ENCODE data around the gene FMN1. TPM values are rescaled to one million over a fixed set of nuclear protein-coding genes. Genes with fewer than 3 reads are reported as not detected.

Gene FMN1
- total RNA-seq, 1 donor from 2014 or later, result 1.6 TPM

- H3K36me3 Mint-ChIP-seq, result no peaks in the 10 kb centered on the region
- peaks cover 2% of the 10 kb centered on the region for H3K4me1 Mint-ChIP-seq
- TF ChIP-seq, protein P1, sequence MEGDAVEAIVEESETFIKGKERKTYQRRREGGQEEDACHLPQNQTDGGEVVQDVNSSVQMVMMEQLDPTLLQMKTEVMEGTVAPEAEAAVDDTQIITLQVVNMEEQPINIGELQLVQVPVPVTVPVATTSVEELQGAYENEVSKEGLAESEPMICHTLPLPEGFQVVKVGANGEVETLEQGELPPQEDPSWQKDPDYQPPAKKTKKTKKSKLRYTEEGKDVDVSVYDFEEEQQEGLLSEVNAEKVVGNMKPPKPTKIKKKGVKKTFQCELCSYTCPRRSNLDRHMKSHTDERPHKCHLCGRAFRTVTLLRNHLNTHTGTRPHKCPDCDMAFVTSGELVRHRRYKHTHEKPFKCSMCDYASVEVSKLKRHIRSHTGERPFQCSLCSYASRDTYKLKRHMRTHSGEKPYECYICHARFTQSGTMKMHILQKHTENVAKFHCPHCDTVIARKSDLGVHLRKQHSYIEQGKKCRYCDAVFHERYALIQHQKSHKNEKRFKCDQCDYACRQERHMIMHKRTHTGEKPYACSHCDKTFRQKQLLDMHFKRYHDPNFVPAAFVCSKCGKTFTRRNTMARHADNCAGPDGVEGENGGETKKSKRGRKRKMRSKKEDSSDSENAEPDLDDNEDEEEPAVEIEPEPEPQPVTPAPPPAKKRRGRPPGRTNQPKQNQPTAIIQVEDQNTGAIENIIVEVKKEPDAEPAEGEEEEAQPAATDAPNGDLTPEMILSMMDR (IDR thresholded peaks at IDR 0.05; ENCODE audit: unreplicated experiment), result no peak
- H3K27ac Mint-ChIP-seq, result no peak overlapping the region
- DNase-seq (ENCODE audit: low spot score in 2 of 2, unreplicated experiment in 2 of 2), result no peak
- H3K9me3 Mint-ChIP-seq, result no peaks in the 10 kb centered on the region
- no peak overlapping the region for H3K4me3 Mint-ChIP-seq
- H3K27me3 Mint-ChIP-seq (ENCODE audit: low read depth), result peaks cover 2% of the 10 kb centered on the region
These were observed 293.3 kb downstream of the FMN1 start for GRCh38 chr15:32901192-32901591.

- Mint-ChIP-seq H3K36me3 (no peaks in the 10 kb centered on the region), H3K27me3 (ENCODE audit: low read depth) (peaks cover 2% of the 10 kb centered on the region), H3K9me3 (no peaks in the 10 kb centered on the region), H3K27ac (no peak overlapping the region), H3K4me3 (no peak overlapping the region), H3K4me1 (peaks cover 2% of the 10 kb centered on the region)
- DNase-seq (ENCODE audit: low spot score in 2 of 2, unreplicated experiment in 2 of 2), result no peak
- TF ChIP-seq, protein P1 (IDR thresholded peaks at IDR 0.05; ENCODE audit: unreplicated experiment), result no peak
These were observed 295.4 kb downstream of the FMN1 start for GRCh38 chr15:32899126-32899596.

- no peak for DNase-seq (ENCODE audit: low spot score in 2 of 2, unreplicated experiment in 2 of 2)
- Mint-ChIP-seq H3K9me3 (no peaks in the 10 kb centered on the region), H3K27me3 (ENCODE audit: low read depth) (no peaks in the 10 kb centered on the region), H3K27ac (no peak overlapping the region), H3K4me3 (no peak overlapping the region), H3K36me3 (no peaks in the 10 kb centered on the region), H3K4me1 (peaks cover 2% of the 10 kb centered on the region)
- TF ChIP-seq, protein P1 (IDR thresholded peaks at IDR 0.05; ENCODE audit: unreplicated experiment), result no peak
These were observed 296.1 kb downstream of the FMN1 start for GRCh38 chr15:32898414-32898813.

DNA sequence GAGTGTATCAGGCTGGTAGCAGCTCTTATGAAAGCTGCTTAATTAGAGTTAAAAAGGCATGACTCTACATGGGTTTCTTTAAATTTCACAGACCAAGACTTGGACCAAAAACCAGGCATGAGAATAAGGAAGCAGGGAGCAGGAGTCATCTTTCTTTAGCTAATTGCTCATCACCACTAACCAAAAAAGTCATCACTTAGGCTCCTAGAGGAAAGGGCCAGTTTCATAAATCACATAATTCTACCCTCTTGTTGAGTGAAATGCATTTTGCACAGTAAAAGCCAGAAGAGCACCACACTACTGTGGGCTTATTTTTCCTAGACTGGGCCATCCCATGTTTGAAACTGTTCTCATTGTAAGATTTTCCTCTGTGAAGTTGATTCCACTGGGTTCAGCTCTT lies 301.1 kb downstream of the FMN1 start:
- Mint-ChIP-seq H3K27me3 (ENCODE audit: low read depth) (no peaks in the 10 kb centered on the region), H3K4me3 (no peak overlapping the region), H3K36me3 (no peaks in the 10 kb centered on the region), H3K4me1 (no peaks in the 10 kb centered on the region), H3K9me3 (peaks cover 9% of the 10 kb centered on the region), H3K27ac (no peak overlapping the region)
- DNase-seq (ENCODE audit: low spot score in 2 of 2, unreplicated experiment in 2 of 2), result no peak
- TF ChIP-seq, protein P1 (IDR thresholded peaks at IDR 0.05; ENCODE audit: unreplicated experiment), result no peak

DNA sequence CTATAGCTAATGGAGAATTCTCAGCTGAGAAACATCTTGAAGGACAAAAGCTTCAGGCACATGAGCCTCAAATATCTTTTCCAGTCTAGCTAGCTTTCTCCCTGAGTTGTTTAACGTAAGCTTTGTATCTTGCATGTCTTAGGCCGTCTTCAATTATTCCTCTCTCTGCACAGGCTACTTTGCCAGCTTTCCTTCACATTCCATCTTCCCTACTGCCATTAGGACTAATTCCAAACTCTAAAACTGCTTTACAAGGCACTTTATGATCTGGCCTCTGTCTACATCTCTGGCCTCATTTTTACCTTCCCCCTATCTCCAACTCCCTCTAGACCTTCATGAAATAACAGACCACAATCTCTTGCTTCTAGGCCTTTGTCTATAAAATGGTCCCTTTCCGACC lies 305.3 kb downstream of the FMN1 start:
- TF ChIP-seq, protein P1 (IDR thresholded peaks at IDR 0.05; ENCODE audit: unreplicated experiment), result no peak
- no peak for DNase-seq (ENCODE audit: low spot score in 2 of 2, unreplicated experiment in 2 of 2)
- Mint-ChIP-seq H3K9me3 (peaks cover 9% of the 10 kb centered on the region), H3K36me3 (no peaks in the 10 kb centered on the region), H3K27me3 (ENCODE audit: low read depth) (no peaks in the 10 kb centered on the region), H3K4me3 (no peak overlapping the region), H3K4me1 (peaks cover 9% of the 10 kb centered on the region), H3K27ac (no peak overlapping the region)

GRCh38 chr15:32888221-32888761 lies 306.2 kb downstream of the FMN1 start:
- H3K4me3 Mint-ChIP-seq, result no peak overlapping the region
- DNase-seq (ENCODE audit: low spot score in 2 of 2, unreplicated experiment in 2 of 2), result no peak
- TF ChIP-seq, protein P1 (IDR thresholded peaks at IDR 0.05; ENCODE audit: unreplicated experiment), result no peak
- H3K9me3 Mint-ChIP-seq, result peaks cover 9% of the 10 kb centered on the region
- H3K27me3 Mint-ChIP-seq (ENCODE audit: low read depth), result no peaks in the 10 kb centered on the region
- H3K36me3 Mint-ChIP-seq, result no peaks in the 10 kb centered on the region
- H3K4me1 Mint-ChIP-seq, result peaks cover 9% of the 10 kb centered on the region
- H3K27ac Mint-ChIP-seq, result no peak overlapping the region

All from mesothelial cell of epicardium (in vitro differentiated cells).